Hematopoietic multipotent progenitor cell treated with erythropoietin and hydrocortisone succinate and interleukin-3 and kit ligand, for 6 days (in vitro differentiated cells): ENCODE measurements around the gene PREX1.
"Not testable (repeated sequence)": the region's sequence is repeated elsewhere in the genome, so short reads cannot be mapped to it uniquely, and the experiment has no call there.

Experiments used
- DNase-seq: peaks from one replicate; pipeline ENCODE4 v3.0.0-alpha.2; 2015

Gene PREX1

DNA sequence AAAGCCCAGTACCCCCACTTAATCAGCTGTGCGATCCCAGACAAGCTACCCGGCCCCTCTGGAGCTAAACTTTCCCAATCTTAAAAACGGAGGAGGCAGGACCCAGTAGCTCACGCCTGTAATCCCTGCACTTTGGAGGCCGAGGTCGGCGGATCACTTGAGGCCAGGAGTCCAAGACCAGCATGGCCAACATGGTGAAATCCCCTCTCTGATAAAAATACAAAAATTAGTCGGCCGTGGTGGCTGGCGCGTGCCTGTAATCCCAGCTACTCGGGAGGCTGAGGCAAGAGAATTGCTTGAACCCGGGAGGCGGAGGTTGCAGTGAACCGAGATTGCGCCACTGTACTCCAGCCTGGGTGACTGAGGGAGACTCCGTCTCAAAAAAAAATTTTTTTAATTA is 1.3 kb downstream of the PREX1 start:
- DNase-seq = not testable (repeated sequence)

- DNase-seq = no peak
These were observed 1.7 kb downstream of the PREX1 start for GRCh38 chr20:48826069-48826468.

DNA sequence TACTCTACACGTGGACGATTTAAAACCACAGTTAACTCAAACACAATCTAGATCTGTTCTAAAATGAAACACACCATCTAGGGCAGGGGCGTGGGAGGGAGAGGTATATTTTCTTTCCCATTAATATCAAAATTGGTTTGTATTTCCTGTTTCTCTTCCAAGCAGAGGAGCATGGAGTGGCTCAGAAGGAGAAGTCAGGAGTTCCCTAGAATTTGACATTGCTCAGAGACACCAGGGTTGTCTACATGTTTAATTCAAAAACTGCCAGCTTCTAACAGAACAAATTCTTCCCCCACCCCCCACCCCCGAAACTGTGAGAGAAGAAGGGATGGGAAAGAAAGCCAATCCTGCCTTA is 2.3 kb downstream of the PREX1 start:
- no peak for DNase-seq

GRCh38 chr20:48824830-48825565 is 2.8 kb downstream of the PREX1 start:
- DNase-seq = no peak

- DNase-seq = peak; percentile 55
These were observed 3.8 kb downstream of the PREX1 start for GRCh38 chr20:48823960-48824498.

- no peak for DNase-seq
These were observed 4.3 kb downstream of the PREX1 start for GRCh38 chr20:48823476-48823875.

DNA sequence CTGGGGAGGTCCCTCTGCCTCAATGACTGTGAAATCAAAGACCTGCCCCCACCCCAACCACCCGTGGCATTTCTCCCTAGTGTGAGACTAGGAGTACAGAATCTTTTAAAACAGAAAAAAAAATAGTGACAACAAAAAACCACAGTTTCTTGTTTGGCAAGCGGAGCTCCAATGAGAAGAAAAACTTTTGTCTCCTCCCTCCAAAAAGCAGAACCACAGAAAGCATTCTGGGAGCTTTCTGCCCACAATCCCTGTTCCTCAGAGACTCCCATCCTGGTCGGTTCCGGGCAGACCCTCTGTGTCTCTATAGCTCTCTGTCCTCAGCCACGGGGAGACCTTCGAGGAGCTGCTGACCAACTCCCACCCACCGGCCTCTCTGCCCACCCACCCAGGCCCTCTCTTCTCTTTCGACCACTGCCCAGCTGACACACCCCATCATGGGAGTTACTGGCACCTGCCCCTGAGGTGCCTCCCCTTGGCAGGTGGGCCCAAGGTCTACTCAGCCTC is 4.9 kb downstream of the PREX1 start:
- peak; percentile 69 for DNase-seq

- no peak for DNase-seq
These were observed 5.6 kb downstream of the PREX1 start for GRCh38 chr20:48822178-48822577.

DNA sequence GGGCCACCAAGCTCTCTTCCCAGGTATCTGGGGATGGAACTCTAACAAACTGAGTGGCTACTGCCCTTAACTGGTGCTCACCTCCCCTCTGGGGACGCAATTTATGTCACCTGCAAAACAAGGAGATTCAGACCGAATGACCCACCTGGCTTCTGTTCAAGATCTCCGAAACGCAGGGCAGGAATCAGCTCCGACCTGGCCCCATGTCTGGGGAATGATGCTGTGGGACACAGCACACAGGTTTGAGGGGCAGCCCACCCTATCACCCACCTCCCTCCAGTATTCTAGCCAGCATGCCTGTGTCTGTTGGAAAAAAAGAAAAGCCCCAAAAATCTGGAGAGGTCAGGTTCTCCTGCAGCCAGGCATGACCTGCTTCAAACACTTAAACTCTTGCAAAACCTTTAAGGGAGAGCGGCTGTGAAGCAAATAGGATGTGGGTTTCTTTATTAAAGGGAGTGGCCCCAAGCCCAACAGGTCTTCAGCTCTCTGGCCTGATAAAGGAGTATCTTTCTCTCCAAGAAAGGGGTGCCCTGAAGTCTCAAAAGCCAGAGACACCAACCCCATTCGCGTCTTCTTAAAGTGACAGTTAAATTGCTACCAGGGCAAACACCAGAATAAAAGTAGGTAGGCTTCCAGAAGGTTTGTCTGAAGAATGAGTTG is 6.4 kb downstream of the PREX1 start:
- peak; percentile 95 for DNase-seq

DNA sequence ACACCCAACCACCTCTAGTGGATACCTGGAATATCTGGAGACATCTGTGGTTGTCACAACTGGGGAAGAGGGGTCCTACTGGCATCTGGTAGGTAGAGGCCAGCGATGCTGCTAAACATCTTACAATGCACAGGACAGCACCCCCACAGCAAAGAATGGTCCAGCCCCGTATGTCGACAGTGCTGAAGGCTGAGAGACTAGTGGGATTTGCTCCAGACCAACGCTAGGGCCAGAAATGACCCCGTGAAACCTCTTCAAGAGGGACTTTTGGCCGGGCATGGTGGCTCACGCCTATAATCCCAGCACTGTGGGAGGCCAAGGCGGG is 7.2 kb downstream of the PREX1 start:
- no peak for DNase-seq

DNA sequence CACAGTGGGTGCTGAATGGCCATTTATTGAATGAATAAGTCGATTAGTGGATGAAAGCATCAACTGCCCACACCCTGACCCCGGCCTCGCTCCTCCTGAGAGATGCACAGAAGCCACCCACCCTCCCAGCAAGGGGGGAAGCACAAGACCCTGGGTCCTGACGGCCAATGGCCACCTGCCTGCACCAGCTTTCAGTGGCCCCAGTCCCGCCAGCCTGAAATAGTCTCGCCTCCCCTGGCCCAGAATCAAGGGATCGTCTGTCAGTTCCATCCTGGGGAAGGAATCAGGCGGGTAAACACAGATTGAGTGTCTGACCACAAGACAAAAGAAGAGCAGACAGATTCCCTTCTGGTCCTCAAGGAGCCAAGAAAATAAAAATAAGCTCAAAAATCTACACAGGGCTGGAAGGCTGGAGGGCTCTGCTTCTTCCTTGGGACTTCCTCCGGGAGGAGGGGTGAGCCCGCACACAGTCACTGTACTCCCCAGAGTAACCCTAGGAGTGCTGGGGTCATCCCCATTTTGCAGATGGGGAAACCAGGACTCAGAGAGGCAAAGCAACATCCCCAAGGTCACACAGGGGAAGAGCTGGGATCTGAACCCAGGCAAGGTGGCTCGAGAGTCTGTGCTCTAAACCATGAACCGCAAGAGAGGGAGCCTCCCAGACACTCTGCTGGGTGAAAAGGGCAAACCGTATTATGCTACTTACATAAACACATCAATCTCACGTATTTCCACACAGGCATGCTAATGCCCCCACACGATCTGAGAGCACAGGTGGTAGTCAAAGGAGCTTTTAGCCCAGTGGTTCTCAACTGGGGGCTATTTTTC is 7.8 kb downstream of the PREX1 start:
- no peak for DNase-seq

GRCh38 chr20:48819089-48819488 is 8.7 kb downstream of the PREX1 start:
- no peak for DNase-seq

DNA sequence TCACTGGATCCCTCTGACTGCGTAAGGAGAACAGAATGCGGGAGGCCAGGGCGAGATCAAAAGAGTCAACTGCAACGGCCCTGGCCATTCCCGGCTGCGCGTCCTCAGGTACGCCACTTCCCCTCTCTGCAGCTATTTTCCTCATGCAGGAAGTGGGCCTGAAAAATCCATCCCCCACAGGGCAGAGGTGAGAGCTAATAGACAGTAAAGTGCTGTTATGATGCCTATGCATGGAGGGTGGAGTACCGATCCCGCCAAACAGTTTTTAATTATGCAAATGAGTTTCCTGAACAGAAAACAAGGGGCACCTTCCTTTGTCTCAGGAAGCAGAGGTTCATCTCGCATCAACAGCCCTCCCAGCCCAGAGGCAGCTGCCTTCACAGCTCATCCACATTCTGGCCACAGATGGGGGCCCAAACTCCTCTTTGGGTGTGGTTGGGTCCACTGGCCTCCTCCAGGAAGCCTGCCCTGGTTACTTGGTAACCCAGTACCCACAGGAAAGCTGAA is 9.3 kb downstream of the PREX1 start:
- DNase-seq = peak; percentile 49

GRCh38 chr20:48818031-48818370 is 9.8 kb downstream of the PREX1 start:
- DNase-seq = no peak

- DNase-seq = peak; percentile 49
These were observed 10.3 kb downstream of the PREX1 start for GRCh38 chr20:48817367-48818030.

DNA sequence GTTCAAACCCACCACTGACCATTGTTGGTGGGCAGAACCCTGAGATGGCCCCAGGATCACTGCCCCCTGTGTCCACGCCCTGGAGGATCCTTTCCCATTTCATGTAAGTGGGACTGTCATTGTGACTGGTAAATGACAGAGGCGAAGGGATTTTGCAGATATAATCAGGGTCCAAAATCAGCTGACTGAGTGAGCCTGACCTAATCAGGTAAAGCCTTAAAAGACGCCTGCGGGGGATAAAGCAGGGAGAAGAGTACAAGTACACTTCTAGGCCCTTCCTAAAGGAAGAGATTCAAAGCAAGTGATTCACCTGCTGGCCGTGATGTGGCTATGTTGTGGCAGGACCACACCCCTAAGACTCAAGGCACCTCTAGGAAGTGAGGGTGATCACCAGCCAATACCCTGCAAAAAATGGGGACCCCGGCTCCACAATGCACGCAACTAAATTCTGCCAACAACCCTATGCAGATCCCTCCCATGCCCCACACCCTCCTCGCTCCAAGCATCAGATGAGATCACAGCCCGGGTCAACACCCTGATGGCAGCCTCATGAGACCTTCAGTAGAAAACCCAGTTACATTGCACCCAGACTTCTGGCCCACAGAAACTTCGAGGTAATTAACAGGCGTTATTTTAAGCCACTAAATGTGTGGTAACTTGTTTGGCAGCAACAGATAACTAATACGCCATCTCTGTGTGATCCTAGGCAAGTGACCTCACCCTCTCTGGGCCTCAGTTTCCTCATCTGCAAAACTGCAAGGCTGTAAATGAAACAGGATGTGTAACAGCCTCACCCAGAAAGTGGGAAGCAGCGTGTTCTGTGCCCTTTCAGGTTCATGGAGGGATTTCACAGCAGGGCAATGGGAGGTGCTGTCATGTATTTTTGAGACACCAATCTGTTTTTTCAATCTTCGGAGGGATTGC is 11.3 kb downstream of the PREX1 start:
- DNase-seq = no peak

DNA sequence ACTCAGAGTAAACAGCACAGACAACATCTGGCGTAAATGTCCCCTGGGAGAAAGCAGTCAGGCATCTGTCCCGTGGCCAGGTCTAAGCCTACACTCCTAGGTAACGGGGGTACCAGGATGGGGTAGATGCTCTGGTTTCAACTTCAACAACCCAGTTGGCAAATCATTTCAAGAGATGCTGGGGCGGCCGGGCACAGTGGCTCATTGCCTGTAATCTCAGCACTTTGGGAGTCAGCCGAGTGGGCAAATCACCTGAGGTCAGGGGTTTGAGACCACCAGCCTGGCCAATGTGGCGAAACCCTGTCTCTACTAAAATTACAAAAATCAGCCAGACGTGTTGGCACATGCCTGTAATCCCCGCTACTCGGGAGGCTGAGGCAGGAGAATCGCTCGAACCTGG is 12.3 kb downstream of the PREX1 start:
- DNase-seq = no peak

DNA sequence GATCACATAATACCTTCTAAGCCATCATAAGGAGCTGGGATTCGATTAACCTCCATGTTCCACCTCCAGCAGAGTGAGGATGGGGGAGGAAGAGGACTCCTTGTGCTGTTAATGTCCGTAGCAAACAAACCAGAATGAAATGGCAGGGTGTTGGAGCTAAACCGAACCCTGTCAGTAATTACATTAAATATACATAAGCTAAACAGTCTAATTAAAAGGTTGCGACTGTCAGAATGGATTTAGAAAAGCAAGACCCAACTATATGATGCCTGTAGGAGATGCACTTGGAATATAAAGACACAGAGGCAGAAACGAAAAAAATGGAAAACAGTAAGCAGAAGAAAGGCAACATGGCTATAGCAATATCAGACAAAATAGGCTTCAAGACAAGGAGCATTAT is 13.2 kb downstream of the PREX1 start:
- no peak for DNase-seq

- no peak for DNase-seq
These were observed 13.8 kb downstream of the PREX1 start for GRCh38 chr20:48813930-48814546.

DNA sequence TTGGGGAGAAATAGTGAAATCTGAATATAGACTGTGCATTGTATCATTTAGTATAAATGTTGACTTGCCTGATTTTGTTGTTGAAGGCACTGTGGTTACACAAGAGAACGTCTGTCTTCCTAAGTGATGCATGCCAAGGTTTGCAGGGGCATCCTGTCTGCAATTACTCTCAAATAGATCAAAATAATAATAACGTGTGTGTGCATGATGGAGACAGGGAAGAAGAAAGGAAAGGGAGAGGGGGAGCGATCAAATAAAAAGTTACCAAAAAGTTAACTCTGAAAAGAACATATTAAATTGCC is 14.4 kb downstream of the PREX1 start:
- DNase-seq = no peak
